IMR-90 (cell line): ENCODE results near the gene MIER2.

Experiments used
- BHLHE40 ChIP-seq: fragments of 150-350 bp; IDR thresholded peaks from 2 replicates; pipeline ENCODE4 v1.6.1; 2016; ENCODE audit warnings: mild to moderate bottlenecking, low read depth, low read length
- CEBPB ChIP-seq: IDR thresholded peaks from 2 replicates; pipeline ENCODE4 v1.6.1; 2012; ENCODE audit warnings: low read depth, low read length, improper control_type of control experiment
- CTCF ChIP-seq: conservative IDR thresholded peaks from 2 replicates; pipeline ENCODE4 v1.5.1; 2012; ENCODE audit warnings: mild to moderate bottlenecking, low read depth, low read length, improper control_type of control experiment
- ELK1 ChIP-seq: fragments of 150-350 bp; IDR thresholded peaks from 2 replicates; pipeline ENCODE4 v1.6.1; 2016; ENCODE audit warnings: low read depth, mild to moderate bottlenecking, low read length, moderate library complexity, borderline replicate concordance
- FOS ChIP-seq: fragments of 150-350 bp; IDR thresholded peaks from 2 replicates; pipeline ENCODE4 v1.6.1; 2016; ENCODE audit warnings: low read depth, low read length
- MAFK ChIP-seq: IDR thresholded peaks from 2 replicates; pipeline ENCODE4 v1.6.1; 2012; ENCODE audit warnings: low read depth, low read length, improper control_type of control experiment
- MAZ ChIP-seq: IDR thresholded peaks from 2 replicates; pipeline ENCODE4 v1.6.1; 2012; ENCODE audit warnings: low read depth, mild to moderate bottlenecking, low read length, improper control_type of control experiment, moderate library complexity, borderline replicate concordance
- MXI1 ChIP-seq: IDR thresholded peaks from 2 replicates; pipeline ENCODE4 v1.6.1; 2012; ENCODE audit warnings: low read depth, mild to moderate bottlenecking, low read length, moderate library complexity, borderline replicate concordance
- POLR2A ChIP-seq: IDR thresholded peaks from 2 replicates; pipeline ENCODE4 v1.6.1; 2012; ENCODE audit warnings: mild to moderate bottlenecking, low read depth, low read length
- RAD21 ChIP-seq: IDR thresholded peaks from 2 replicates; pipeline ENCODE4 v1.6.1; 2012; ENCODE audit warnings: low read length, improper control_type of control experiment
- SMC3 ChIP-seq: fragments of 150-350 bp; IDR thresholded peaks from 2 replicates; pipeline ENCODE4 v1.6.1; 2016; ENCODE audit warnings: low read depth, mild to moderate bottlenecking, antibody characterized with exemption, low read length, moderate library complexity
- USF2 ChIP-seq: fragments of 150-350 bp; IDR thresholded peaks from 2 replicates; pipeline ENCODE4 v1.6.1; 2017; ENCODE audit warnings: mild to moderate bottlenecking, antibody characterized with exemption, low read length, low read depth

- TF ChIP-seq CEBPB = no peak
- no peak for TF ChIP-seq CTCF
- no peak for TF ChIP-seq POLR2A
- no peak for TF ChIP-seq ELK1
- TF ChIP-seq RAD21 = no peak
- TF ChIP-seq MAZ = no peak
- TF ChIP-seq MXI1 = no peak
- TF ChIP-seq MAFK = no peak
- TF ChIP-seq SMC3 = no peak
- TF ChIP-seq BHLHE40 = no peak
- no peak for TF ChIP-seq USF2
- TF ChIP-seq FOS = no peak
Measured at GRCh38 chr19:322616-323015, 22.0 kb downstream of the MIER2 start.
